HG02763 (cell line): ENCODE measurements around the gene TGFBR3.

ENCODE experiments used
- ATAC-seq: cut with Tn5 transposase; IDR thresholded peaks from one replicate; pipeline ENCODE4 v1.9.1; 2021; ENCODE audit warnings: mild to moderate bottlenecking, moderate library complexity; ENCODE audit not compliant: unreplicated experiment

Gene TGFBR3

GRCh38 chr1:91699339-91699974, 186.5 kb downstream of the TGFBR3 start:
- no peak for ATAC-seq

- no peak for ATAC-seq
These were observed 188.1 kb downstream of the TGFBR3 start for GRCh38 chr1:91697861-91698260.

- peak; percentile 90 for ATAC-seq
These were observed 188.5 kb downstream of the TGFBR3 start for GRCh38 chr1:91697416-91697815.

GRCh38 chr1:91696321-91696720, 189.6 kb downstream of the TGFBR3 start:
- no peak for ATAC-seq

- ATAC-seq, result no peak
These were observed 192.4 kb downstream of the TGFBR3 start for GRCh38 chr1:91693557-91693956.

- ATAC-seq, result no peak
These were observed 194.4 kb downstream of the TGFBR3 start for GRCh38 chr1:91691525-91691924.

- ATAC-seq, result no peak
These were observed 196.1 kb downstream of the TGFBR3 start for GRCh38 chr1:91689641-91690481.

- no peak for ATAC-seq
These were observed 198.5 kb downstream of the TGFBR3 start for GRCh38 chr1:91687452-91687851.

- ATAC-seq, result no peak
These were observed 200.0 kb downstream of the TGFBR3 start for GRCh38 chr1:91685994-91686393.

- ATAC-seq, result no peak
These were observed 201.3 kb downstream of the TGFBR3 start for GRCh38 chr1:91684481-91685196.

- ATAC-seq, result no peak
These were observed 202.4 kb downstream of the TGFBR3 start for GRCh38 chr1:91683598-91683951.

GRCh38 chr1:91682882-91683597, 202.9 kb downstream of the TGFBR3 start:
- no peak for ATAC-seq

- no peak for ATAC-seq
These were observed 205.3 kb downstream of the TGFBR3 start for GRCh38 chr1:91680556-91681155.

GRCh38 chr1:91679446-91679845, 206.5 kb downstream of the TGFBR3 start:
- no peak for ATAC-seq

GRCh38 chr1:91676030-91676429, 209.9 kb downstream of the TGFBR3 start:
- no peak for ATAC-seq

- no peak for ATAC-seq
These were observed 211.8 kb downstream of the TGFBR3 start for GRCh38 chr1:91674107-91674506.

- no peak for ATAC-seq
These were observed 212.3 kb downstream of the TGFBR3 start for GRCh38 chr1:91673613-91674012.

GRCh38 chr1:91672601-91673161, 213.3 kb downstream of the TGFBR3 start:
- ATAC-seq, result no peak

- ATAC-seq, result no peak
These were observed 215.2 kb downstream of the TGFBR3 start for GRCh38 chr1:91670781-91671180.

GRCh38 chr1:91669584-91670350, 216.2 kb downstream of the TGFBR3 start:
- ATAC-seq, result no peak
